ENCODE measurements around the gene CNTRL. TPM values are rescaled to one million over a fixed set of nuclear protein-coding genes. Genes with fewer than 3 reads are reported as not detected.

CNTRL gene
- total RNA-seq, 1 experiment from 2014 or later: 44.9 TPM

DNA sequence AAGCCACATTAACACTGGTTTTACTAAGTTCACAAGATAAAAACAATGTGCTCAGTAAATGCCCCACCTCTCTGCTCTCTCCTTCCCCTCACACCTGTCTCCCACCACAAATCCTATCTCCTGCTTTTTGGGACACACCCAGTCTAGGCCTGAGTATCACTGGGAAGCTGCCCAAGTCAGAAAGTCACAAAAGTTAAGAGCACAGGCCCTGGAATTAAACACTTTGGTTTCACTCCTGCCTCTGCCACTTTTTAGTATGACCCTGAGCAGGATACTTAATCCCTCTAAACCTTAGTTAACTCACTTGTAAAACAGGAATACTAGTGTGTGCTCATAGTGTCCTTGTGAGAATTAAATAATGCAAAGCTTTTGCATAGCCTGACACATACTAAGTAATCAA is 36.0 kb upstream of the CNTRL start:
- Histone ChIP-seq H3K36me3 (ENCODE audit: low read depth) (no peaks in the 10 kb centered on the region), H3K4me2 (no peak overlapping the region), H3K4me3 (no peak overlapping the region), H3K27ac (no peak overlapping the region), H4K20me1 (ENCODE audit: insufficient read depth) (no peaks in the 10 kb centered on the region), H3K27me3 (ENCODE audit: insufficient read depth, low read depth) (no peaks in the 10 kb centered on the region), H3K9me2 (ENCODE audit: insufficient read depth) (no peaks in the 10 kb centered on the region), H2AFZ (no peak overlapping the region), H3F3A (ENCODE audit: insufficient read depth, low read depth) (no peaks in the 10 kb centered on the region), H3K9me3 (ENCODE audit: insufficient read depth, low read depth) (no peaks in the 10 kb centered on the region), H3K79me2 (ENCODE audit: low read depth) (no peaks in the 10 kb centered on the region), H3K4me1 (replicated peaks; ENCODE audit: insufficient read depth) (no peaks in the 10 kb centered on the region)
- no TSS peak for BruUV-seq (replicated peaks)
- intact Hi-C loops (cut with micrococcal nuclease; ENCODE audit: unreplicated experiment): no loop called here
- ChIA-PET POLR2A (ENCODE audit: unreplicated experiment) (interaction anchor here (0.7 kb wide), 1 partner anchor 155 kb away, joined by 7 read pairs; no protein-coding TSS in a partner anchor), CTCF (no interaction called here)
- TF ChIP-seq, protein P1, sequence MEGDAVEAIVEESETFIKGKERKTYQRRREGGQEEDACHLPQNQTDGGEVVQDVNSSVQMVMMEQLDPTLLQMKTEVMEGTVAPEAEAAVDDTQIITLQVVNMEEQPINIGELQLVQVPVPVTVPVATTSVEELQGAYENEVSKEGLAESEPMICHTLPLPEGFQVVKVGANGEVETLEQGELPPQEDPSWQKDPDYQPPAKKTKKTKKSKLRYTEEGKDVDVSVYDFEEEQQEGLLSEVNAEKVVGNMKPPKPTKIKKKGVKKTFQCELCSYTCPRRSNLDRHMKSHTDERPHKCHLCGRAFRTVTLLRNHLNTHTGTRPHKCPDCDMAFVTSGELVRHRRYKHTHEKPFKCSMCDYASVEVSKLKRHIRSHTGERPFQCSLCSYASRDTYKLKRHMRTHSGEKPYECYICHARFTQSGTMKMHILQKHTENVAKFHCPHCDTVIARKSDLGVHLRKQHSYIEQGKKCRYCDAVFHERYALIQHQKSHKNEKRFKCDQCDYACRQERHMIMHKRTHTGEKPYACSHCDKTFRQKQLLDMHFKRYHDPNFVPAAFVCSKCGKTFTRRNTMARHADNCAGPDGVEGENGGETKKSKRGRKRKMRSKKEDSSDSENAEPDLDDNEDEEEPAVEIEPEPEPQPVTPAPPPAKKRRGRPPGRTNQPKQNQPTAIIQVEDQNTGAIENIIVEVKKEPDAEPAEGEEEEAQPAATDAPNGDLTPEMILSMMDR (conservative IDR thresholded peaks at IDR 0.05): no peak
- no peak for TF ChIP-seq EZH2 (IDR thresholded peaks at IDR 0.05; ENCODE audit: low read depth)
- no peak for DNase-seq

DNA sequence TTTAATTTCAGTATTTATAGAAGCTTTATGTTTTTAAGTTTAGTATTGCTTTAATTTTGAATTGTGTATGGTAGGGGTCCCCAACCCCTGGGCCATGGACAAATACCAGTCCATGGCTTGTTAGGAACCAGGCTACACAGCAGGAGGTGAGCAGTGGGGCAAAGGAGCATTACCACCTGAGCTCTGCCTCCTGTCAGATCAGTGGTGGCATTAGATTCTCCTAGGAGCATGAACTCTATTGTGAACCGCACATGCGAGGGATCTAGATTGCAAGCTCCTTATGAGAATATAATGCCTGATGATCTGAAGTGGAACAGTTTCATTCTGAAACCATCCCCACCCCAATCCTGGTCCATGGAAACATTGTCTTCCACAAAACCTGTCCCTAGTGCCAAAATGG is 26.6 kb upstream of the CNTRL start:
- Histone ChIP-seq H3K9me2 (ENCODE audit: insufficient read depth) (no peaks in the 10 kb centered on the region), H2AFZ (no peak overlapping the region), H3K4me3 (no peak overlapping the region), H3K27me3 (ENCODE audit: insufficient read depth, low read depth) (no peaks in the 10 kb centered on the region), H3K79me2 (ENCODE audit: low read depth) (no peaks in the 10 kb centered on the region), H3K36me3 (ENCODE audit: low read depth) (no peaks in the 10 kb centered on the region), H3K4me1 (replicated peaks; ENCODE audit: insufficient read depth) (no peaks in the 10 kb centered on the region; the same call in 1 of the 2 replicates), H4K20me1 (ENCODE audit: insufficient read depth) (no peaks in the 10 kb centered on the region), H3F3A (ENCODE audit: insufficient read depth, low read depth) (no peaks in the 10 kb centered on the region), H3K4me2 (no peak overlapping the region), H3K27ac (no peak overlapping the region), H3K9me3 (ENCODE audit: insufficient read depth, low read depth) (no peaks in the 10 kb centered on the region)
- intact Hi-C loops (cut with micrococcal nuclease; ENCODE audit: unreplicated experiment): no loop called here
- TF ChIP-seq, protein P1 (conservative IDR thresholded peaks at IDR 0.05): no peak
- no peak for TF ChIP-seq EZH2 (IDR thresholded peaks at IDR 0.05; ENCODE audit: low read depth)
- no peak for DNase-seq
- POLR2A ChIA-PET (ENCODE audit: unreplicated experiment): interaction anchor here (0.7 kb wide), 1 partner anchor 23 kb away, joined by 3 read pairs; no protein-coding TSS in a partner anchor
- BruUV-seq (replicated peaks): no TSS peak
- CTCF ChIA-PET: no interaction called here

DNA sequence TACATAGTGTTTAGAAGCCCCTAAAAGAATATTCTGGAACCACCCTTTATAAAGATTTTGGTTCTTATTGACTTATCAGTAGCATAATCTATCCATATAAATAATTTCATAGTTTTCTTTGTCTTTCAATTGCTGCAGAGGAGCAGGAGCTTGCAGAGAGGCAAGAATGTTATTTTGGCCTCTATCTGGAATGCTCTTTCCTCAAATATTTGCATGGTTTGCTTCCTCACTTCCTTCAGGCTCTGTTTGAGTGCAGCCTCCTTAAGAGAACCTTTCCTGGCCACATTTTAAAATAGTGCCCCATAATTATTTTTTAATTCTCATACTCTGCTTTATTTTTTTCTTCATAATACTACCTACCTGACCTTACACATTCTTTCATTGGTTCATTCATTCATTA is 26.1 kb upstream of the CNTRL start:
- Histone ChIP-seq H3F3A (ENCODE audit: insufficient read depth, low read depth) (no peaks in the 10 kb centered on the region), H3K27ac (no peak overlapping the region), H3K4me3 (no peak overlapping the region), H3K4me2 (no peak overlapping the region), H3K27me3 (ENCODE audit: insufficient read depth, low read depth) (no peaks in the 10 kb centered on the region), H3K9me3 (ENCODE audit: insufficient read depth, low read depth) (no peaks in the 10 kb centered on the region), H4K20me1 (ENCODE audit: insufficient read depth) (no peaks in the 10 kb centered on the region), H3K36me3 (ENCODE audit: low read depth) (no peaks in the 10 kb centered on the region), H3K4me1 (replicated peaks; ENCODE audit: insufficient read depth) (no peaks in the 10 kb centered on the region; the same call in 1 of the 2 replicates), H3K9me2 (ENCODE audit: insufficient read depth) (no peaks in the 10 kb centered on the region), H2AFZ (no peak overlapping the region), H3K79me2 (ENCODE audit: low read depth) (no peaks in the 10 kb centered on the region)
- no peak for TF ChIP-seq EZH2 (IDR thresholded peaks at IDR 0.05; ENCODE audit: low read depth)
- TF ChIP-seq, protein P1 (conservative IDR thresholded peaks at IDR 0.05): no peak
- intact Hi-C loops (cut with micrococcal nuclease; ENCODE audit: unreplicated experiment): no loop called here
- no peak for DNase-seq
- ChIA-PET CTCF (no interaction called here), POLR2A (ENCODE audit: unreplicated experiment) (no interaction called here)
- no TSS peak for BruUV-seq (replicated peaks)

All from PC-9 (cell line).